WERI-Rb-1 (cell line): ENCODE data around the gene ST6GALNAC4.

ENCODE experiments used
- DNase-seq: peaks from one replicate; pipeline ENCODE4 v3.0.0-alpha.2; 2020
- H3K27ac ChIP-seq: fragments of 250-450 bp; sonication (Bioruptor Pico); 2 replicates; pipeline ENCODE4 v1.5.1; 2020; ENCODE audit warnings: mild to moderate bottlenecking, moderate library complexity
- H3K27me3 ChIP-seq: fragments of 250-450 bp; sonication (Bioruptor Pico); 2 replicates; pipeline ENCODE4 v1.5.1; 2021; ENCODE audit warnings: mild to moderate bottlenecking, low read depth, moderate library complexity; ENCODE audit not compliant: insufficient read depth, severe bottlenecking
- H3K36me3 ChIP-seq: fragments of 250-450 bp; sonication (Bioruptor Pico); 2 replicates; pipeline ENCODE4 v1.5.1; 2020; ENCODE audit warnings: mild to moderate bottlenecking, moderate library complexity
- H3K4me3 ChIP-seq: 2 replicates; pipeline ENCODE4 v1.5.1; 2011; ENCODE audit warnings: low read depth, mild to moderate bottlenecking, control low read depth, low read length
- H3K9me3 ChIP-seq: fragments of 250-450 bp; sonication (Bioruptor Pico); 2 replicates; pipeline ENCODE4 v1.5.1; 2021; ENCODE audit warnings: mild to moderate bottlenecking, moderate library complexity; ENCODE audit not compliant: severe bottlenecking
- CTCF ChIP-seq: IDR thresholded peaks from 2 replicates; pipeline ENCODE4 v1.5.1; 2011; ENCODE audit warnings: low read depth, mild to moderate bottlenecking, control low read depth, inconsistent platforms, low read length

ST6GALNAC4 gene

DNA sequence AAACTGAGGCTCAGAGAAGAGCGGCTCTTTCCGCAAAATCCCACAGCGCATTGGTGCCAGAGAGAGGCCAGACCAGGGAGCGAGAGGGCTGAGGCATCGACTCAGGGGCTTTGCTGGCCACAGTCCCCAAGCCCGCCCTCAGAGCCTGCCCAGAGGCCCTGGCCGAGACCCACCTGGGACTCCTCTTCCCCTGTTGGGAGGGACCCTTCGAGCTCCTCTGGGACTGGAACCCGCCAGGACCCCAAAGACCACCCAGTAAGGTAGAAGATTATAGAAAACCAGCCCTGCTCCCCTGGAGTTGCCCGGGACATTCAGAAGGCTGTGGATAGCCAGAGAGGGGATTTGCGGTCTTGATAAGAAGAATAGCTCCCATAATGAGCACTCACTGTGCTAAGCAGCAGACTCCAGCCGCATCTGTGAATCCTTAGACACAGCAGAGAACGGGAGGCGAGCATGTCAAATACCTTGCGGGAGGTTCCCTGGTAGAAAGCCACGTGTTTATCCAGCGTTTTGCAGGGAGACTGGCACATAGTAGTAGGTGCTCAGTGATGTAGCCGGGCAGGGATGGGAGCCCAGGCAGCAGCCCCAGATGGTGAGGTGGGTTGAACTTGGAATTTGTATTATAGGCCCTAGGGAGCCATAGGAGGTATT, 38.7 kb downstream of the ST6GALNAC4 start:
- no peak for TF ChIP-seq CTCF
- Histone ChIP-seq H3K9me3 (no peaks in the 10 kb centered on the region), H3K27me3 (no peaks in the 10 kb centered on the region), H3K36me3 (peaks cover 15% of the 10 kb centered on the region), H3K4me3 (peak overlapping the region; percentile 76), H3K27ac (peak overlapping the region; percentile 79)
- DNase-seq, result peak; percentile 74

GRCh38 chr9:127877566-127877998, 39.3 kb downstream of the ST6GALNAC4 start, which contains the start of gene AK1:
AK1 (minus strand) TSS chr9:127877675; CDS start chr9:127874617, 3,058 bp downstream.
- peak within 1 kb of the TSS; percentile 79 for H3K27ac ChIP-seq
- DNase-seq, result peak; percentile 91
- H3K4me3 ChIP-seq, result peak within 1 kb of the TSS; percentile 76
- H3K36me3 ChIP-seq, result peaks cover 20% of the 10 kb centered on the region
- no peaks in the 10 kb centered on the region for H3K27me3 ChIP-seq
- no peak for TF ChIP-seq CTCF
- no peaks in the 10 kb centered on the region for H3K9me3 ChIP-seq

- H3K36me3 ChIP-seq, result peaks cover 26% of the 10 kb centered on the region
- no peak for TF ChIP-seq CTCF
- peak overlapping the region; percentile 76 for H3K4me3 ChIP-seq
- no peaks in the 10 kb centered on the region for H3K9me3 ChIP-seq
- peak overlapping the region; percentile 79 for H3K27ac ChIP-seq
- no peak for DNase-seq
- no peaks in the 10 kb centered on the region for H3K27me3 ChIP-seq
Observed at GRCh38 chr9:127876764-127877562, 39.9 kb downstream of the ST6GALNAC4 start.

- Histone ChIP-seq H3K9me3 (no peaks in the 10 kb centered on the region), H3K27ac (peak overlapping the region; percentile 23), H3K27me3 (no peaks in the 10 kb centered on the region), H3K36me3 (peaks cover 34% of the 10 kb centered on the region), H3K4me3 (no peak overlapping the region)
- TF ChIP-seq CTCF, result no peak
- no peak for DNase-seq
Observed at GRCh38 chr9:127876026-127876763, 40.6 kb downstream of the ST6GALNAC4 start.

- DNase-seq, result no peak
- Histone ChIP-seq H3K9me3 (no peaks in the 10 kb centered on the region), H3K4me3 (no peak overlapping the region), H3K27me3 (no peaks in the 10 kb centered on the region), H3K27ac (peak overlapping the region; percentile 23; the same call in 1 of the 2 replicates), H3K36me3 (peaks cover 40% of the 10 kb centered on the region)
- no peak for TF ChIP-seq CTCF
Observed at GRCh38 chr9:127875306-127875966, 41.4 kb downstream of the ST6GALNAC4 start.
